Glomerular endothelial cell (primary cell): Measurements from ENCODE around the gene KDM6B. TPM values are rescaled to one million over a fixed set of nuclear protein-coding genes. Genes with fewer than 3 reads are reported as not detected.
"Not testable (repeated sequence)": the region's sequence is repeated elsewhere in the genome, so short reads cannot be mapped to it uniquely, and the experiment has no call there.

Source experiments
- DNase-seq: peaks from one replicate; pipeline ENCODE4 v3.0.0-alpha.2; 2011; ENCODE audit warnings: low read depth, low spot score; ENCODE audit errors: extremely low read depth
- total RNA-seq: library from RNA; depleted of rRNA; stranded (reverse); fragments of >200 nt; gene quantifications from 2 replicates; pipeline ENCODE4 v1.2.3, GENCODE V29; 2015

Gene KDM6B
- 4.9 and 16.3 TPM in 2 replicates for total RNA-seq

- no peak for DNase-seq
Measured at GRCh38 chr17:7833795-7834541, at the start of gene KDM6B. TSS of gene KDM6B (plus strand) at chr17:7834217. CDS start at chr17:7845555, 11,338 bp downstream.

- DNase-seq = no peak
Measured at GRCh38 chr17:7786866-7787265, 47.2 kb upstream of the KDM6B start.

- DNase-seq = no peak
Measured at GRCh38 chr17:7789131-7789530, 44.9 kb upstream of the KDM6B start.

- no peak for DNase-seq
Measured at GRCh38 chr17:7790150-7790549, 43.9 kb upstream of the KDM6B start.

- DNase-seq = no peak
Measured at GRCh38 chr17:7792611-7793010, 41.4 kb upstream of the KDM6B start.

- DNase-seq = no peak
Measured at GRCh38 chr17:7794075-7794663, 39.8 kb upstream of the KDM6B start.

GRCh38 chr17:7797976-7798375 lies 36.0 kb upstream of the KDM6B start:
- no peak for DNase-seq

GRCh38 chr17:7798839-7799238 lies 35.2 kb upstream of the KDM6B start:
- DNase-seq = no peak

GRCh38 chr17:7803981-7804380 lies 30.0 kb upstream of the KDM6B start:
- DNase-seq = no peak

GRCh38 chr17:7806587-7806986 lies 27.4 kb upstream of the KDM6B start:
- no peak for DNase-seq

GRCh38 chr17:7807206-7807605 lies 26.8 kb upstream of the KDM6B start:
- DNase-seq = no peak

GRCh38 chr17:7809086-7809790 lies 24.8 kb upstream of the KDM6B start:
- no peak for DNase-seq

- not testable (repeated sequence) for DNase-seq
Measured at GRCh38 chr17:7809791-7810343, 24.1 kb upstream of the KDM6B start.

GRCh38 chr17:7811251-7811650 lies 22.8 kb upstream of the KDM6B start:
- DNase-seq = no peak

GRCh38 chr17:7814969-7815368 lies 19.0 kb upstream of the KDM6B start:
- no peak for DNase-seq

- DNase-seq = no peak
Measured at GRCh38 chr17:7816926-7817642, 16.9 kb upstream of the KDM6B start.

- DNase-seq = no peak
Measured at GRCh38 chr17:7817643-7817964, 16.4 kb upstream of the KDM6B start.

- DNase-seq = no peak
Measured at GRCh38 chr17:7818026-7818425, 16.0 kb upstream of the KDM6B start.

- no peak for DNase-seq
Measured at GRCh38 chr17:7818746-7819645, 15.0 kb upstream of the KDM6B start.

GRCh38 chr17:7820231-7820630 lies 13.8 kb upstream of the KDM6B start:
- DNase-seq = no peak
